ENCODE measurements around the gene MS4A6E. TPM values are rescaled to one million over a fixed set of nuclear protein-coding genes. Genes with fewer than 3 reads are reported as not detected.

The MS4A6E gene
- total and polyA plus RNA-seq, 9 donors: 1.3 TPM; not detected in 8

DNA sequence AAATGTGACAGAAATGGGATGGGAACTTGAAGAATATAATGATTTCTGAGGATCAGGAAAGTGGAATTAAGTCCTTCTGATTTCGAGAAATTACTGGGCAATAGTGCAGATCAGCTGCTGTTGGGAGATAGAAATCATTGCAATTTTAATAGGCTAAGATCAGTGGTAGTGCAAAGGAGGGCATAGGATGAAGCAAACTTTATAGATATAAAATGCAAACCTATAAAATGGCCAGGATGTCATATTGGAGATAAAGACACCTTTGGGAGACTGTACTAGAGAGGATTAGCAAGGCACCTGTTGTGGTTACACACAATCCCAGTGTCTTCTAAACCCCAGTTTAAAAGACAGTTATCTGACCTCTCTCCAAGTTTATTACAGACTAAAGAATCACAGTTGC is 44.8 kb downstream of the MS4A6E start:
- Histone ChIP-seq H3K27ac (no peak overlapping the region), H3K9me3 (no peaks in the 10 kb centered on the region), H3K4me3 (no peak overlapping the region), H3K4me1 (ENCODE audit: insufficient read depth) (no peaks in the 10 kb centered on the region), H3K36me3 (no peaks in the 10 kb centered on the region), H3K27me3 (no peaks in the 10 kb centered on the region)
- TF ChIP-seq, protein P1, sequence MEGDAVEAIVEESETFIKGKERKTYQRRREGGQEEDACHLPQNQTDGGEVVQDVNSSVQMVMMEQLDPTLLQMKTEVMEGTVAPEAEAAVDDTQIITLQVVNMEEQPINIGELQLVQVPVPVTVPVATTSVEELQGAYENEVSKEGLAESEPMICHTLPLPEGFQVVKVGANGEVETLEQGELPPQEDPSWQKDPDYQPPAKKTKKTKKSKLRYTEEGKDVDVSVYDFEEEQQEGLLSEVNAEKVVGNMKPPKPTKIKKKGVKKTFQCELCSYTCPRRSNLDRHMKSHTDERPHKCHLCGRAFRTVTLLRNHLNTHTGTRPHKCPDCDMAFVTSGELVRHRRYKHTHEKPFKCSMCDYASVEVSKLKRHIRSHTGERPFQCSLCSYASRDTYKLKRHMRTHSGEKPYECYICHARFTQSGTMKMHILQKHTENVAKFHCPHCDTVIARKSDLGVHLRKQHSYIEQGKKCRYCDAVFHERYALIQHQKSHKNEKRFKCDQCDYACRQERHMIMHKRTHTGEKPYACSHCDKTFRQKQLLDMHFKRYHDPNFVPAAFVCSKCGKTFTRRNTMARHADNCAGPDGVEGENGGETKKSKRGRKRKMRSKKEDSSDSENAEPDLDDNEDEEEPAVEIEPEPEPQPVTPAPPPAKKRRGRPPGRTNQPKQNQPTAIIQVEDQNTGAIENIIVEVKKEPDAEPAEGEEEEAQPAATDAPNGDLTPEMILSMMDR (IDR thresholded peaks at IDR 0.05): no peak
- no peak for TF ChIP-seq POLR2A (IDR thresholded peaks at IDR 0.05)
- no peak for TF ChIP-seq EP300 (IDR thresholded peaks at IDR 0.05)
- DNase-seq: no peak
- intact Hi-C loops (cut with DNase I): no loop called here
- 78 to 92% (median 79%) methylated on average over 1 of the region's 1 CpG for WGBS, 3 donors

DNA sequence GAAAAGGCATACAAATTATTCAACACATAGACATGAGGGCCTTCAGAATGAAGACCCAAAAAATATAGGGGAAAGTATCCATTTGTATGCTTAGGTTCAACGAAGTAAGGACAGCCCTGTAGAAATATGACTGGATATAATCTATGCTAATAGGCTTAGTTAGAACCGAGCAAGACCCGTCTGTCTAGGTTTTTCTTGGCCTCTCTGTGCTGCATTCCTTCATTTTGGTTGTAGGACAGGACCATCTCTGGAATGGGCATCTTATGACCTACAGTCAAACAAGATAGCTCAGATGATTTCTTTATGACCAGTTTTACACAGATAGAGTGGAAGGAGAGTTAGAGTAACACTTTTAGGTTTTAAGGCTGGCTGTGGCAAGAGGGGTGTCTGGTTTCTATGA is 45.7 kb downstream of the MS4A6E start:
- DNase-seq: no peak
- TF ChIP-seq, protein P1 (IDR thresholded peaks at IDR 0.05): no peak
- TF ChIP-seq EP300 (IDR thresholded peaks at IDR 0.05) (no peak), POLR2A (IDR thresholded peaks at IDR 0.05) (no peak)
- Histone ChIP-seq H3K27ac (no peak overlapping the region), H3K36me3 (no peaks in the 10 kb centered on the region), H3K4me3 (no peak overlapping the region), H3K4me1 (ENCODE audit: insufficient read depth) (no peaks in the 10 kb centered on the region), H3K9me3 (no peaks in the 10 kb centered on the region), H3K27me3 (no peaks in the 10 kb centered on the region)
- intact Hi-C loops (cut with DNase I): no loop called here
- WGBS, 3 donors: 82 to 92% (median 89%) methylated on average over 3 of the region's 3 CpGs

DNA sequence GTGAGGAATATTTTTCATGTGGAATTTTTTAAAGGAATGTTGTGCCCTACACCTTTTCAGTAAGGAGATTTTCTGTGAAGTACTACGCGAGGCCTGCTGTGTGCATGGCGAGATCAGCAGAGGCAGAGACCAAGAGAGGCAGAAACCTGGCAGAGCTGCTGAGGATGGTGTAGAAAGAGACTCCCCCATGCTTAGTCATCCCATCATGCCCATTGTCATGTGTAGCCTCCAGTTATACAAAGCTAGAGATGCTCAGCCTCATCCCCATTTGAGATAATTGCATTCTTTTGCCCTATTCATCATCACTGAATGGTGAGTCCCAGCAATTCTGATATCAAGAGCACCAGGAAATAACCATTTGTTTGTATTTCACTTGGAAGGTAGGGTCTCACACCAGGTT is 48.3 kb downstream of the MS4A6E start:
- TF ChIP-seq POLR2A (IDR thresholded peaks at IDR 0.05) (no peak), EP300 (IDR thresholded peaks at IDR 0.05) (no peak)
- Histone ChIP-seq H3K4me1 (ENCODE audit: insufficient read depth) (no peaks in the 10 kb centered on the region), H3K9me3 (no peaks in the 10 kb centered on the region), H3K27ac (no peak overlapping the region), H3K36me3 (no peaks in the 10 kb centered on the region), H3K4me3 (no peak overlapping the region), H3K27me3 (no peaks in the 10 kb centered on the region)
- intact Hi-C loops (cut with DNase I): no loop called here
- WGBS, 3 donors: 91 to 96% (median 94%) methylated on average over 3 of the region's 3 CpGs
- DNase-seq: no peak

DNA sequence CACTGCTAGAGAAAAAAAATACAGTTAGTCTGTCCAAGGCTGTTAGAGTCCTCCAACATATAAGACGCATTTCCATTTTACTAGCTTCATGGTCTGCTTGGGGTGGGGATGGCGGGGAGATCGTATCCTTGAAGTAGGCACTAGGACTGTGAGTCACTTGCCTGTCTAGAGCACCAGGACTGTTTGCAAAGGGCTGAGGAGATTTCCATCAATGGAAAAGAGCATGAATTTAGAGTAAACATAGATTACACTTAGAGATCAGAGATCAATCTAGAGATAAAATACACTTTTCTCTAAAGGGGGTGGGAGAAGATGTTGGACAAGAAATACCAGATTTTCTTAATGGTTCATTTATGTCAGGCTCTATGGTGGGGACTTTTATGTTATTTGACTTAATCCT is 49.5 kb downstream of the MS4A6E start:
- Histone ChIP-seq H3K9me3 (no peaks in the 10 kb centered on the region), H3K36me3 (no peaks in the 10 kb centered on the region), H3K27ac (no peak overlapping the region), H3K4me3 (no peak overlapping the region), H3K27me3 (no peaks in the 10 kb centered on the region), H3K4me1 (ENCODE audit: insufficient read depth) (no peaks in the 10 kb centered on the region)
- 87 to 92% (median 91%) methylated on average over 3 of the region's 3 CpGs for WGBS, 3 donors
- intact Hi-C loops (cut with DNase I): no loop called here
- no peak for DNase-seq
- TF ChIP-seq, protein P1 (IDR thresholded peaks at IDR 0.05): no peak
- TF ChIP-seq POLR2A (IDR thresholded peaks at IDR 0.05) (no peak), EP300 (IDR thresholded peaks at IDR 0.05) (no peak)

DNA sequence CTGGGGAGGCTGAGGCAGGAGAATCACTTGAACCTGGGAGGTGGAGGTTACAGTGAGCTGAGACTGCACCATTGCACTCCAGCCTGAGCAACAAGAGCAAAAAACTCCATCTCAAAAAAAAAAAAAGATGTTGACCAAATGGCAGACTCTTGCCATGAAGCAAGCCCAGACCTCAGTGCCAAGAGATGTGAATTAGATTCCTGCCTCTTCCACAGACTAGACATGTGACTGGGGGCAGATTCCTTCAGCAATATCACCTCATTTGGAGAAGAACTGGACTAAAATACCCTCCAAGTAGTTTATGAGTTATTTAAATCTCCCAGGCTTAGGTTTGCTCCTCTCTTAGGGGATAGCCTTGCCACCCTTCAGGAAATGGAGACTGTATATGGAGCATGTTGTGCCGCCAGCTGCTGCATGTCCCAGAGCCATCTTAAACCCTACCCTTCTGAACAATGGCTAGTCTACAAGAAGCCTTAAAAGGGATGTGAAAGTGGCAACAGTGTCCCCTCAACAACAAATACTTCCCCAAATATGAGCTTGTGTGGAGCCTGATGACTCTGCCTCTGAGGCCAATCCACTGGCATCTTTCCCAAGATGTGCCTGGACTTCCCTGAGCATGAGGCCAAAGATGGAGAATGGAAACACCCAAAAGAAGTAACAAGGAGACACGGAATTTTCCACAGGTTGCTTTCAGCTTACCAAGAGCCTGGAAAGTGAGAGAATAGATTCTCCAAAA is 50.5 kb downstream of the MS4A6E start:
- H3K27ac ChIP-seq: no peak overlapping the region
- WGBS, 3 donors: 87 to 94% (median 91%) methylated on average over 2 of the region's 2 CpGs
- intact Hi-C loops (cut with DNase I): no loop called here
- H3K27me3 ChIP-seq: no peaks in the 10 kb centered on the region
- no peak for DNase-seq
- no peaks in the 10 kb centered on the region for H3K36me3 ChIP-seq
- no peak overlapping the region for H3K4me3 ChIP-seq
- H3K4me1 ChIP-seq (ENCODE audit: insufficient read depth): no peaks in the 10 kb centered on the region
- TF ChIP-seq EP300 (IDR thresholded peaks at IDR 0.05): no peak
- TF ChIP-seq, protein P1 (IDR thresholded peaks at IDR 0.05): no peak
- TF ChIP-seq POLR2A (IDR thresholded peaks at IDR 0.05): no peak
- H3K9me3 ChIP-seq: no peaks in the 10 kb centered on the region

All from ovary (tissue), 9 donors.